Stomach (tissue), 4 donors: ENCODE measurements around the gene ANGPTL2.

Experiments used
- CTCF ChIP-seq, 7 experiments: fragments of 450-650 bp in 4 of 7; fragments of 200-600 bp in 3 of 7; sonication (generic) in 3 of 7; IDR thresholded peaks; one replicate each; pipeline ENCODE4 v1.5.1; 2016 to 2019; ENCODE audit warnings: antibody characterized with exemption in 7 of 7, control low read depth in 2 of 7, mild to moderate bottlenecking in 1 of 7
- POLR2A ChIP-seq, 4 donors: fragments of 450-650 bp; IDR thresholded peaks; one replicate each; pipeline ENCODE4 v1.6.1; 2016; ENCODE audit warnings: antibody characterized with exemption in 4 of 4, control low read depth in 2 of 4, mild to moderate bottlenecking in 1 of 4, moderate library complexity in 1 of 4

- TF ChIP-seq CTCF (IDR thresholded peaks at IDR 0.05) (no peak), POLR2A (IDR thresholded peaks at IDR 0.05) (no peak)
Measured at GRCh38 chr9:127142291-127142690, 19.9 kb upstream of the ANGPTL2 start.
